ENCODE measurements around the gene PCDHGA3.
"Not testable (repeated sequence)": the region's sequence is repeated elsewhere in the genome, so short reads cannot be mapped to it uniquely, and the experiment has no call there.

The PCDHGA3 gene

GRCh38 chr5:141383345-141383744, 39.7 kb downstream of the PCDHGA3 start:
- no peak for DNase-seq

GRCh38 chr5:141384471-141385267, 41.0 kb downstream of the PCDHGA3 start:
- DNase-seq: no peak

GRCh38 chr5:141387557-141388311, 44.1 kb downstream of the PCDHGA3 start, which contains the start of gene PCDHGB4:
Gene PCDHGB4 (plus strand): TSS chr5:141387698. CDS start chr5:141387885, 187 bp downstream.
- DNase-seq: not testable (repeated sequence)

- DNase-seq: no peak
Measured at GRCh38 chr5:141388661-141389060, 45.0 kb downstream of the PCDHGA3 start.

- DNase-seq: no peak
Measured at GRCh38 chr5:141389153-141390042, 45.8 kb downstream of the PCDHGA3 start.

- DNase-seq: no peak
Measured at GRCh38 chr5:141392429-141393198, 49.0 kb downstream of the PCDHGA3 start, which contains the start of gene PCDHGA8. Gene PCDHGA8 (plus strand): TSS chr5:141392633. CDS start chr5:141392814, 181 bp downstream.

GRCh38 chr5:141393267-141393666, 49.6 kb downstream of the PCDHGA3 start:
- DNase-seq: no peak

- not testable (repeated sequence) for DNase-seq
Measured at GRCh38 chr5:141394401-141395187, 51.0 kb downstream of the PCDHGA3 start.

Data from NCI-H526 treated with DMSO at 0.1 percent for 48 hours (cell line).